ENCODE results near the gene SLC35B4.

SLC35B4 gene

GRCh38 chr7:134327896-134328295, 11.2 kb upstream of the SLC35B4 start:
- DNase-seq (ENCODE audit: low read depth, low spot score), result no peak

GRCh38 chr7:134324107-134324506, 7.4 kb upstream of the SLC35B4 start:
- Histone ChIP-seq H3K27ac (no peak overlapping the region), H3K4me3 (no peak overlapping the region), H3K9ac (ENCODE audit: insufficient read length) (no peak overlapping the region), H3K36me3 (ENCODE audit: insufficient read depth, low read length) (no peaks in the 10 kb centered on the region), H3K9me3 (ENCODE audit: low read depth, low read length) (no peaks in the 10 kb centered on the region)
- no peak for DNase-seq (ENCODE audit: low read depth, low spot score)
- no peak for TF ChIP-seq EZH2 (IDR thresholded peaks at IDR 0.05)
- TF ChIP-seq FOXP2 (optimal IDR thresholded peaks at IDR 0.05; ENCODE audit: control extremely low read depth, extremely low read length, insufficient read depth), result no peak
- TF ChIP-seq POLR2AphosphoS5 (IDR thresholded peaks at IDR 0.05; ENCODE audit: borderline replicate concordance, low read depth, low read length), result no peak

More at GRCh38 chr7:134327896-134328295, 11.2 kb upstream of the SLC35B4 start:
- Histone ChIP-seq H3K4me3 (no peak overlapping the region), H3K9ac (ENCODE audit: insufficient read length) (no peak overlapping the region), H3K9me3 (ENCODE audit: low read depth, low read length) (no peaks in the 10 kb centered on the region), H3K27ac (no peak overlapping the region), H3K36me3 (ENCODE audit: insufficient read depth, low read length) (no peaks in the 10 kb centered on the region)
- no peak for TF ChIP-seq POLR2AphosphoS5 (IDR thresholded peaks at IDR 0.05; ENCODE audit: borderline replicate concordance, low read depth, low read length)
- TF ChIP-seq FOXP2 (optimal IDR thresholded peaks at IDR 0.05; ENCODE audit: control extremely low read depth, extremely low read length, insufficient read depth), result no peak
- TF ChIP-seq EZH2 (IDR thresholded peaks at IDR 0.05), result no peak

- Histone ChIP-seq H3K36me3 (ENCODE audit: insufficient read depth, low read length) (no peaks in the 10 kb centered on the region), H3K9me3 (ENCODE audit: low read depth, low read length) (no peaks in the 10 kb centered on the region), H3K9ac (ENCODE audit: insufficient read length) (no peak overlapping the region), H3K4me3 (no peak overlapping the region), H3K27ac (no peak overlapping the region)
- DNase-seq (ENCODE audit: low read depth, low spot score), result no peak
- TF ChIP-seq FOXP2 (optimal IDR thresholded peaks at IDR 0.05; ENCODE audit: control extremely low read depth, extremely low read length, insufficient read depth), result no peak
- no peak for TF ChIP-seq EZH2 (IDR thresholded peaks at IDR 0.05)
- TF ChIP-seq POLR2AphosphoS5 (IDR thresholded peaks at IDR 0.05; ENCODE audit: borderline replicate concordance, low read depth, low read length), result no peak
Measured at GRCh38 chr7:134320201-134320600, 3.5 kb upstream of the SLC35B4 start.

- H3K9ac ChIP-seq (ENCODE audit: insufficient read length), result no peak overlapping the region
- DNase-seq (ENCODE audit: low read depth, low spot score), result no peak
- no peaks in the 10 kb centered on the region for H3K36me3 ChIP-seq (ENCODE audit: insufficient read depth, low read length)
- no peaks in the 10 kb centered on the region for H3K9me3 ChIP-seq (ENCODE audit: low read depth, low read length)
- H3K27ac ChIP-seq, result no peak overlapping the region
- H3K4me3 ChIP-seq, result no peak overlapping the region
- TF ChIP-seq POLR2AphosphoS5 (IDR thresholded peaks at IDR 0.05; ENCODE audit: borderline replicate concordance, low read depth, low read length) (no peak), FOXP2 (optimal IDR thresholded peaks at IDR 0.05; ENCODE audit: control extremely low read depth, extremely low read length, insufficient read depth) (no peak), EZH2 (IDR thresholded peaks at IDR 0.05) (no peak)
Measured at GRCh38 chr7:134318443-134318842, 1.7 kb upstream of the SLC35B4 start.

GRCh38 chr7:134317434-134317833, 704 bp upstream of the SLC35B4 start:
- DNase-seq (ENCODE audit: low read depth, low spot score), result no peak
- H3K27ac ChIP-seq, result no peak overlapping the region
- peak overlapping the region; percentile 30 for H3K9ac ChIP-seq (ENCODE audit: insufficient read length)
- TF ChIP-seq POLR2AphosphoS5 (IDR thresholded peaks at IDR 0.05; ENCODE audit: borderline replicate concordance, low read depth, low read length), result no peak
- TF ChIP-seq FOXP2 (optimal IDR thresholded peaks at IDR 0.05; ENCODE audit: control extremely low read depth, extremely low read length, insufficient read depth), result no peak
- TF ChIP-seq EZH2 (IDR thresholded peaks at IDR 0.05), result no peak
- H3K9me3 ChIP-seq (ENCODE audit: low read depth, low read length), result no peaks in the 10 kb centered on the region
- H3K4me3 ChIP-seq, result peak overlapping the region; percentile 81
- no peaks in the 10 kb centered on the region for H3K36me3 ChIP-seq (ENCODE audit: insufficient read depth, low read length)

- no peak for DNase-seq (ENCODE audit: low read depth, low spot score)
- H3K36me3 ChIP-seq (ENCODE audit: insufficient read depth, low read length), result no peaks in the 10 kb centered on the region
- peak overlapping the region; percentile 81 for H3K4me3 ChIP-seq
- no peak overlapping the region for H3K27ac ChIP-seq
- TF ChIP-seq FOXP2 (optimal IDR thresholded peaks at IDR 0.05; ENCODE audit: control extremely low read depth, extremely low read length, insufficient read depth) (no peak), POLR2AphosphoS5 (IDR thresholded peaks at IDR 0.05; ENCODE audit: borderline replicate concordance, low read depth, low read length) (no peak), EZH2 (IDR thresholded peaks at IDR 0.05) (no peak)
- no peaks in the 10 kb centered on the region for H3K9me3 ChIP-seq (ENCODE audit: low read depth, low read length)
- H3K9ac ChIP-seq (ENCODE audit: insufficient read length), result peak overlapping the region; percentile 74
Measured at GRCh38 chr7:134315679-134316538, 821 bp downstream of the SLC35B4 start.

- no peak for DNase-seq (ENCODE audit: low read depth, low spot score)
- TF ChIP-seq EZH2 (IDR thresholded peaks at IDR 0.05) (no peak), POLR2AphosphoS5 (IDR thresholded peaks at IDR 0.05; ENCODE audit: borderline replicate concordance, low read depth, low read length) (no peak), FOXP2 (optimal IDR thresholded peaks at IDR 0.05; ENCODE audit: control extremely low read depth, extremely low read length, insufficient read depth) (no peak)
- no peak overlapping the region for H3K9ac ChIP-seq (ENCODE audit: insufficient read length)
- no peaks in the 10 kb centered on the region for H3K36me3 ChIP-seq (ENCODE audit: insufficient read depth, low read length)
- no peaks in the 10 kb centered on the region for H3K9me3 ChIP-seq (ENCODE audit: low read depth, low read length)
- no peak overlapping the region for H3K27ac ChIP-seq
- H3K4me3 ChIP-seq, result no peak overlapping the region
Measured at GRCh38 chr7:134313543-134313942, 3.2 kb downstream of the SLC35B4 start.

GRCh38 chr7:134312717-134313116, 4.0 kb downstream of the SLC35B4 start:
- no peak overlapping the region for H3K9ac ChIP-seq (ENCODE audit: insufficient read length)
- no peaks in the 10 kb centered on the region for H3K9me3 ChIP-seq (ENCODE audit: low read depth, low read length)
- no peak for DNase-seq (ENCODE audit: low read depth, low spot score)
- no peak overlapping the region for H3K4me3 ChIP-seq
- no peaks in the 10 kb centered on the region for H3K36me3 ChIP-seq (ENCODE audit: insufficient read depth, low read length)
- H3K27ac ChIP-seq, result no peak overlapping the region
- TF ChIP-seq POLR2AphosphoS5 (IDR thresholded peaks at IDR 0.05; ENCODE audit: borderline replicate concordance, low read depth, low read length), result no peak
- no peak for TF ChIP-seq FOXP2 (optimal IDR thresholded peaks at IDR 0.05; ENCODE audit: control extremely low read depth, extremely low read length, insufficient read depth)
- TF ChIP-seq EZH2 (IDR thresholded peaks at IDR 0.05), result no peak
